Stimulated activated naive CD8-positive, alpha-beta T cell treated with anti-CD3 and anti-CD28 coated beads, Interleukin-15, Interleukin-2, amounts not matched to agents 100 ng/mL and 50 ng/mL, for 24 hours (primary cell): Measurements from ENCODE around the gene CHMP6.

ENCODE experiments used
- H3K27ac Mint-ChIP-seq: one replicate; pipeline ENCODE4 v1.8.0; 2021; ENCODE audit warnings: mild to moderate bottlenecking, mixed read lengths
- H3K27me3 Mint-ChIP-seq: one replicate; pipeline ENCODE4 v1.8.0; 2021; ENCODE audit warnings: mixed read lengths
- H3K36me3 Mint-ChIP-seq: one replicate; pipeline ENCODE4 v1.8.0; 2021; ENCODE audit warnings: low read depth, mixed read lengths
- H3K4me1 Mint-ChIP-seq: one replicate; pipeline ENCODE4 v1.8.0; 2021; ENCODE audit warnings: low read depth, mixed read lengths
- H3K4me3 Mint-ChIP-seq: one replicate; pipeline ENCODE4 v1.8.0; 2021; ENCODE audit warnings: mild to moderate bottlenecking, mixed read lengths
- H3K9me3 Mint-ChIP-seq: one replicate; pipeline ENCODE4 v1.8.0; 2021; ENCODE audit warnings: mixed read lengths

Gene CHMP6

GRCh38 chr17:80991645-80992076 lies at the start of gene CHMP6:
Gene CHMP6 (plus strand): TSS chr17:80991841. CDS start chr17:80991919, 78 bp downstream.
- peaks cover 31% of the 10 kb centered on the region for H3K4me1 Mint-ChIP-seq
- H3K27me3 Mint-ChIP-seq: no peaks in the 10 kb centered on the region
- peak within 1 kb of the TSS; percentile 81 for H3K4me3 Mint-ChIP-seq
- H3K27ac Mint-ChIP-seq: peak within 1 kb of the TSS; percentile 79
- H3K36me3 Mint-ChIP-seq: no peaks in the 10 kb centered on the region
- H3K9me3 Mint-ChIP-seq: no peaks in the 10 kb centered on the region

- H3K36me3 Mint-ChIP-seq: peaks cover 36% of the 10 kb centered on the region
- peaks cover 20% of the 10 kb centered on the region for H3K4me1 Mint-ChIP-seq
- no peaks in the 10 kb centered on the region for H3K9me3 Mint-ChIP-seq
- H3K4me3 Mint-ChIP-seq: no peak overlapping the region
- no peak overlapping the region for H3K27ac Mint-ChIP-seq
- H3K27me3 Mint-ChIP-seq: no peaks in the 10 kb centered on the region
Observed at GRCh38 chr17:80942423-80943345, 49.0 kb upstream of the CHMP6 start.

- H3K9me3 Mint-ChIP-seq: no peaks in the 10 kb centered on the region
- H3K4me3 Mint-ChIP-seq: no peak overlapping the region
- peaks cover 11% of the 10 kb centered on the region for H3K4me1 Mint-ChIP-seq
- peaks cover 39% of the 10 kb centered on the region for H3K36me3 Mint-ChIP-seq
- no peak overlapping the region for H3K27ac Mint-ChIP-seq
- no peaks in the 10 kb centered on the region for H3K27me3 Mint-ChIP-seq
Observed at GRCh38 chr17:80943346-80944145, 48.1 kb upstream of the CHMP6 start.

- H3K27ac Mint-ChIP-seq: no peak overlapping the region
- no peak overlapping the region for H3K4me3 Mint-ChIP-seq
- no peaks in the 10 kb centered on the region for H3K27me3 Mint-ChIP-seq
- peaks cover 3% of the 10 kb centered on the region for H3K4me1 Mint-ChIP-seq
- no peaks in the 10 kb centered on the region for H3K9me3 Mint-ChIP-seq
- H3K36me3 Mint-ChIP-seq: peaks cover 39% of the 10 kb centered on the region
Observed at GRCh38 chr17:80944326-80944725, 47.3 kb upstream of the CHMP6 start.

- Mint-ChIP-seq H3K27me3 (no peaks in the 10 kb centered on the region), H3K9me3 (no peaks in the 10 kb centered on the region), H3K4me1 (no peaks in the 10 kb centered on the region), H3K27ac (peak overlapping the region; percentile 0), H3K4me3 (no peak overlapping the region), H3K36me3 (peaks cover 39% of the 10 kb centered on the region)
Observed at GRCh38 chr17:80945736-80946135, 45.9 kb upstream of the CHMP6 start.

- no peaks in the 10 kb centered on the region for H3K27me3 Mint-ChIP-seq
- no peaks in the 10 kb centered on the region for H3K9me3 Mint-ChIP-seq
- H3K4me3 Mint-ChIP-seq: no peak overlapping the region
- no peak overlapping the region for H3K27ac Mint-ChIP-seq
- no peaks in the 10 kb centered on the region for H3K4me1 Mint-ChIP-seq
- peaks cover 36% of the 10 kb centered on the region for H3K36me3 Mint-ChIP-seq
Observed at GRCh38 chr17:80946449-80946848, 45.2 kb upstream of the CHMP6 start.

- no peak overlapping the region for H3K27ac Mint-ChIP-seq
- peaks cover 38% of the 10 kb centered on the region for H3K36me3 Mint-ChIP-seq
- H3K27me3 Mint-ChIP-seq: no peaks in the 10 kb centered on the region
- H3K9me3 Mint-ChIP-seq: no peaks in the 10 kb centered on the region
- H3K4me1 Mint-ChIP-seq: no peaks in the 10 kb centered on the region
- H3K4me3 Mint-ChIP-seq: no peak overlapping the region
Observed at GRCh38 chr17:80947200-80947940, 44.3 kb upstream of the CHMP6 start.

GRCh38 chr17:80948019-80948975 lies 43.3 kb upstream of the CHMP6 start:
- Mint-ChIP-seq H3K27ac (no peak overlapping the region), H3K4me3 (no peak overlapping the region), H3K27me3 (no peaks in the 10 kb centered on the region), H3K9me3 (no peaks in the 10 kb centered on the region), H3K4me1 (no peaks in the 10 kb centered on the region), H3K36me3 (peaks cover 31% of the 10 kb centered on the region)

- H3K27me3 Mint-ChIP-seq: no peaks in the 10 kb centered on the region
- H3K9me3 Mint-ChIP-seq: no peaks in the 10 kb centered on the region
- no peaks in the 10 kb centered on the region for H3K4me1 Mint-ChIP-seq
- peaks cover 31% of the 10 kb centered on the region for H3K36me3 Mint-ChIP-seq
- no peak overlapping the region for H3K27ac Mint-ChIP-seq
- no peak overlapping the region for H3K4me3 Mint-ChIP-seq
Observed at GRCh38 chr17:80948976-80949450, 42.6 kb upstream of the CHMP6 start.

GRCh38 chr17:80949451-80950421 lies 41.9 kb upstream of the CHMP6 start:
- Mint-ChIP-seq H3K36me3 (peaks cover 32% of the 10 kb centered on the region), H3K27me3 (no peaks in the 10 kb centered on the region), H3K9me3 (no peaks in the 10 kb centered on the region), H3K4me1 (no peaks in the 10 kb centered on the region), H3K27ac (no peak overlapping the region), H3K4me3 (no peak overlapping the region)

- H3K9me3 Mint-ChIP-seq: no peaks in the 10 kb centered on the region
- no peaks in the 10 kb centered on the region for H3K4me1 Mint-ChIP-seq
- H3K36me3 Mint-ChIP-seq: peaks cover 38% of the 10 kb centered on the region
- no peak overlapping the region for H3K27ac Mint-ChIP-seq
- H3K4me3 Mint-ChIP-seq: no peak overlapping the region
- H3K27me3 Mint-ChIP-seq: no peaks in the 10 kb centered on the region
Observed at GRCh38 chr17:80950466-80951120, 41.0 kb upstream of the CHMP6 start.
